SH-SY5Y (cell line): ENCODE data around the gene TMIGD1.

Source experiments
- GATA2 ChIP-seq: IDR thresholded peaks from 2 replicates; pipeline ENCODE4 v1.6.1; 2011; ENCODE audit warnings: mild to moderate bottlenecking, low read depth, low read length
- GATA3 ChIP-seq: IDR thresholded peaks from 2 replicates; pipeline ENCODE4 v1.6.1; 2011; ENCODE audit warnings: low read depth, mild to moderate bottlenecking, low read length, moderate library complexity

DNA sequence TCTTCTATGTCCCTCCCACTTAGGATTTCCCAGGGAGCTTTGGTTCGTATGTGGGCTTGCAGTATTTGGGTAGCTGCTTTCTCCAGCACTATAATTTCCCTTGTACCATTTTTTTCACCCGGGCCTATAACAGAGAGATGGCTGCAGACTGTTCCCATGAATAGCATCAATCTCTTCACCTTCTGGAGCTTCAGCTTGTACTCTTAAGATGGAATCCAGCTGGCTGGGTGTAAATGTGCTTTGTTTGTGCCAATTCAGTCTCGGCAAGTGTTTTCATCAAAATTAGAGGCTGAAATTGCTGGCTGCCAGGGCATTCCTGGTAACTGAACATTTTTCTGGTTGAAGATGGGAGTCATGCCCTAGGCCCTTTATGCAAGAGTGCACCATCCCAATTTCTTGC lies 32.7 kb upstream of the TMIGD1 start:
- TF ChIP-seq GATA3 (no peak), GATA2 (no peak)
